ENCODE data around the gene STK4.

DNA sequence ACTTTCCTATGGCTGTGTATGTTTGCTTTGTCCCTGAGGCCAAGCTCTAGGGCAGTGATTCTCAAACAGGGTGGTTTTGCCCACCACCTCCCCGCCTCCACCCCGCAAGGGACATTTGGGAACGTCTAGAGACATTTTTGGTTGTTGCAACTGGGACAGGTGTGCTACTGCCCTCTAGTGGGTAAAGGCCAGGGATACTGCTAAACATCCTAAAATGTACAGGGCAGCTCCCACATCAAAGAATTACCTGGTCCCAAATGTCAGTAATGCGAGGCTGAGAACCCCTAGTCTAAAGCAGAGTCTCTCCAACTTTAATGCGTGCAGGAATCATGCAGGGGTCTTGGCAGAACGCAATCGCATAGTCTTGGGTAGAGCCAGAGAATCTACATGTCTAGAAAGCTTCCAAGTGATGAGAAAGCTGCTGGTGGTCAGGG lies 129.5 kb downstream of the STK4 start:
- TF ChIP-seq CTCF (IDR thresholded peaks at IDR 0.05; ENCODE audit: insufficient read depth, low read length), result peak; percentile 79
- TF ChIP-seq, protein P1, sequence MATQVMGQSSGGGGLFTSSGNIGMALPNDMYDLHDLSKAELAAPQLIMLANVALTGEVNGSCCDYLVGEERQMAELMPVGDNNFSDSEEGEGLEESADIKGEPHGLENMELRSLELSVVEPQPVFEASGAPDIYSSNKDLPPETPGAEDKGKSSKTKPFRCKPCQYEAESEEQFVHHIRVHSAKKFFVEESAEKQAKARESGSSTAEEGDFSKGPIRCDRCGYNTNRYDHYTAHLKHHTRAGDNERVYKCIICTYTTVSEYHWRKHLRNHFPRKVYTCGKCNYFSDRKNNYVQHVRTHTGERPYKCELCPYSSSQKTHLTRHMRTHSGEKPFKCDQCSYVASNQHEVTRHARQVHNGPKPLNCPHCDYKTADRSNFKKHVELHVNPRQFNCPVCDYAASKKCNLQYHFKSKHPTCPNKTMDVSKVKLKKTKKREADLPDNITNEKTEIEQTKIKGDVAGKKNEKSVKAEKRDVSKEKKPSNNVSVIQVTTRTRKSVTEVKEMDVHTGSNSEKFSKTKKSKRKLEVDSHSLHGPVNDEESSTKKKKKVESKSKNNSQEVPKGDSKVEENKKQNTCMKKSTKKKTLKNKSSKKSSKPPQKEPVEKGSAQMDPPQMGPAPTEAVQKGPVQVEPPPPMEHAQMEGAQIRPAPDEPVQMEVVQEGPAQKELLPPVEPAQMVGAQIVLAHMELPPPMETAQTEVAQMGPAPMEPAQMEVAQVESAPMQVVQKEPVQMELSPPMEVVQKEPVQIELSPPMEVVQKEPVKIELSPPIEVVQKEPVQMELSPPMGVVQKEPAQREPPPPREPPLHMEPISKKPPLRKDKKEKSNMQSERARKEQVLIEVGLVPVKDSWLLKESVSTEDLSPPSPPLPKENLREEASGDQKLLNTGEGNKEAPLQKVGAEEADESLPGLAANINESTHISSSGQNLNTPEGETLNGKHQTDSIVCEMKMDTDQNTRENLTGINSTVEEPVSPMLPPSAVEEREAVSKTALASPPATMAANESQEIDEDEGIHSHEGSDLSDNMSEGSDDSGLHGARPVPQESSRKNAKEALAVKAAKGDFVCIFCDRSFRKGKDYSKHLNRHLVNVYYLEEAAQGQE (IDR thresholded peaks at IDR 0.05; ENCODE audit: insufficient replicate concordance, low read depth), result no peak
- no peak for TF ChIP-seq POLR2AphosphoS5 (IDR thresholded peaks at IDR 0.05; ENCODE audit: low read depth)
- TF ChIP-seq GABPA (IDR thresholded peaks at IDR 0.05; ENCODE audit: low read depth), result no peak
- TF ChIP-seq SPI1 (IDR thresholded peaks at IDR 0.05; ENCODE audit: borderline replicate concordance, low read depth), result no peak

Data from HL-60 (cell line).